ENCODE measurements around the gene NEO1.
"Not testable (repeated sequence)": the region's sequence is repeated elsewhere in the genome, so short reads cannot be mapped to it uniquely, and the experiment has no call there.

NEO1 gene

GRCh38 chr15:73258271-73259108 lies 206.2 kb downstream of the NEO1 start:
- no peak for DNase-seq (ENCODE audit: low read depth in 2 of 2)

DNA sequence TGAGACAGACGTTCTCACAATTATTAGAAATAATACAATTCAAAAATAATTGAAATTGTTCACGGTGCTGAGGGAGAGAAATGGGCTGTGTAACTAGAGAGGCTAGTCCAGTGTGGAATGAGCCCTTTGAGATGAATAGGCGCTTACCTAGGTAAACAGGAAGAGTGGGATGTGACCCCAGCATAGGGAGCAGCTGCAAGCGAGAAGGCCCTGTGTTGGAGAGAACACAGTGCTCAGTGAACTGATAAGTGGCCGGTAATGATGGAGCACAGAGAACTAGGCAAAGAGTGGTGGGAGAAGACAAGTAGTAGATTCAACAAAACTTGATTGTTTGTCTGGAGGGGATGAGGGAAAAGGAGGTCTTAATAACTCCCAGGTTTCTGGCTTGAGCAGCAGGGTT lies 212.6 kb downstream of the NEO1 start:
- DNase-seq (ENCODE audit: low read depth in 2 of 2): no peak

GRCh38 chr15:73265536-73266153 lies 213.4 kb downstream of the NEO1 start:
- peak in 1 of 2 donors; percentile 26 for DNase-seq (ENCODE audit: low read depth in 2 of 2)

DNA sequence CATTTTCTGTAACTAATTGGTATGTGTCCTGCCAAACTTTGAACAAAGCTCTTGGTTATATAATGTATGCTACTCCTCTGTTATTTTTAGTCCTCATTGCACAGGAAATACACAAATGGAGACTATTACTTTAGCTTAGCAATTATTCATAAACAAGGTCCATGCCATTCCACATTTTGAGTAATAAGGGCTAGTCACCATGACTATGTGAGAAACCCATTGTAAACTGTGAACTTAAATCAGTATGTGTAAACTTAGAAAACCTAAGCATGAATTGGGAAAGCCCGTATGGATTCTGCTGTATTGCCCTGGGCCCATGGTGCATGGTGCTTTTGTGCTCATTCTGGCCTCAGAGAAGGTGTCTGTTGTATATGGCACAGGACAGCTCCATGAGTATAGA lies 216.2 kb downstream of the NEO1 start:
- DNase-seq (ENCODE audit: low read depth in 2 of 2): no peak

DNA sequence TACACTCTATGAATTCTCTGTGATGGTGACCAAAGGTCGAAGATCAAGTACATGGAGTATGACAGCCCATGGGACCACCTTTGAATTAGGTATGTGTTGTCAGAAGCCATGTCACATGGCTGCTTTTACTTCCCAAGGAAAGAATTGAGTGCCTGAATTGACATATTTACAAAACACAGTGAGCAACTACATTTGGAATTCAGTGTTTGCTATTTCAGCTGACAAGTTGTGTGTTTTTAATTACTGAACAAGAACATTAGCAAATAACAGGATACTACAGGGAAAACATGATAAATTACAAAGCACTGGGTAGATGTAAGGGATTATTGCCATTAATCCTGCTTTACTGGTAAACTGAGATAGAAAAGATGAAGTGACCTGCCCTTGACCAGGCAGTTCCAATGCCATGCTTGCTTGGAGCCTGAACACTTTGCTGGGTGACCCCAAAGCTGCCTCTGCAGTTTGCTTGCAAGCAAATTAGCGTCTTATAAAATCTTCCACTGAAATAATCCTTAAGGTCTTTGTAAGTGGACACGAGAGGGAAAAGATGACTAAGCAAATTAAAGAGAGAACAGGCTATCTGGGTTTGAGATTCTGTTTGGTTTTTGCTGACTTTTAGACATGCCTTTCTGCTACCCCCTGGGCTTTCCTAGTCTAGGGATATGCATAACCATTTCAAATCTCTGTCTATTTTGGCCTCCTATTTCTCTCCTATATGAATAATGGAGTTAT lies 218.3 kb downstream of the NEO1 start:
- DNase-seq (ENCODE audit: low read depth in 2 of 2): no peak

DNA sequence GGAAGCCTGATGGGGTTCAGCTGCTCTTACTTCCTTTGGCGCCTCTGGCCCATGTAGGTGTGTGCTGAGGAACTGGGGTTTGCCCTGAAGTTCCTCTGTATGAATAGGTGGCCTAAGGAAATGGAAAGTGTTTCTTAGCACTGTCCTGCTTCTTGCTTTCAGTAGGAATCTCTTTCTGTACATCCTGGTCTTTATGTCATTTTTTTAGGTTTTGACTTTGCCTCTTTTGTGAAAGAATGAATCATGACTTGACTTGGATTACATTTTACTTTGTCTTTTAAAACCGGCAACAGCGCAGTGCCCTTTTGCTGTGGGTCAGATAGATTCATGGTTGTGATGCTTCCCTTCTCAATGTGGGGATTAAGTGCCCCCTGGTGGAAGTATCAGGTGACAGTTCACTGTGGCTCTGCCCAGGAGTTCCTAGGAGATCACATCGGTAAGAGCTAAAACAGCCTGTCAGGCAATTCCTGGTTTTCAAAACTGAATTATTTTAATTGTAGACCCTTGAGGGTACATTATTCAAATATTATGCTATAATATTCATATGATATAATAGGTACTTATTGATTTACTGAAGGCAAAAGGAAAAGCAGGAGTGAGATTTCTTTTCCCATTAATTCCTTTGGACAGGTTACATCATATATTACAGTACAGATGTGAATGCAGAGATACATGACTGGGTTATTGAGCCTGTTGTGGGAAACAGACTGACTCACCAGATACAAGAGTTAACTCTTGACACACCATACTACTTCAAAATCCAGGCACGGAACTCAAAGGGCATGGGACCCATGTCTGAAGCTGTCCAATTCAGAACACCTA lies 221.1 kb downstream of the NEO1 start:
- DNase-seq (ENCODE audit: low read depth in 2 of 2): peak in 1 of 2 donors; percentile 5

GRCh38 chr15:73275862-73276261 lies 223.6 kb downstream of the NEO1 start:
- DNase-seq (ENCODE audit: low read depth in 2 of 2): no peak

DNA sequence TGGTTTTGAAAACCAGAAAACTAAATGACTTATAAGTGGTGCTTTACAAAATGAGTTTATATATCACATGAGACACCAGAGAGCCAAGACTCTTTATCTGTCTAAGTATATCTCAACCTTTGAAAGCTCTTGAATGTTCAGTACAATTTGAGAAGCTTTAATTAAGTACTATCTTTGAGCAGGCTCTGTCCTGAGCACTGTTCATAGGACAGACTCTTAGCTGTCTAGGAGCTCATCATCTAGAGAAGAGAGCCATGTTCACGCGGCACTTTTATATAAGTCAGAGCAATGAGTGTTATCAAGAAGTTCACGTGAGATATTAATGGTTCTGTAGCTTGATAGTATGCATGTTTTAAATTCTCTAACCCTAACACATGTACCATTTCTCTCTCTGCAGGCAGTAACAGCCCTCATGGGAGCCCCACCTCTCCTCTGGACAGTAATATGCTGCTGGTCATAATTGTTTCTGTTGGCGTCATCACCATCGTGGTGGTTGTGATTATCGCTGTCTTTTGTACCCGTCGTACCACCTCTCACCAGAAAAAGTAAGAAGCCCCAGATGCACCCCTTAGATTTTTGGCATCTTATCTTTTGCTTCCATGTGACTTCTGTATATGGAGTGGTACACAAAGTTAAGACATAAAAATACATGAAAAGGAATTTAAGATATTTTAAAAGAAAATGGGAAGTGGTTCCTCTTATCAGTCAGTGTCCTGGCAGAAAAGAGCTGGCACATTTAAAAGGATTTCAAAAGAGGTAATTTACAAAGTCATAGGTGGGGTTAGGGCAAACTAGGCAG lies 230.5 kb downstream of the NEO1 start:
- DNase-seq (ENCODE audit: low read depth in 2 of 2): no peak

GRCh38 chr15:73283366-73283962 lies 231.2 kb downstream of the NEO1 start:
- no peak for DNase-seq (ENCODE audit: low read depth in 2 of 2)

DNA sequence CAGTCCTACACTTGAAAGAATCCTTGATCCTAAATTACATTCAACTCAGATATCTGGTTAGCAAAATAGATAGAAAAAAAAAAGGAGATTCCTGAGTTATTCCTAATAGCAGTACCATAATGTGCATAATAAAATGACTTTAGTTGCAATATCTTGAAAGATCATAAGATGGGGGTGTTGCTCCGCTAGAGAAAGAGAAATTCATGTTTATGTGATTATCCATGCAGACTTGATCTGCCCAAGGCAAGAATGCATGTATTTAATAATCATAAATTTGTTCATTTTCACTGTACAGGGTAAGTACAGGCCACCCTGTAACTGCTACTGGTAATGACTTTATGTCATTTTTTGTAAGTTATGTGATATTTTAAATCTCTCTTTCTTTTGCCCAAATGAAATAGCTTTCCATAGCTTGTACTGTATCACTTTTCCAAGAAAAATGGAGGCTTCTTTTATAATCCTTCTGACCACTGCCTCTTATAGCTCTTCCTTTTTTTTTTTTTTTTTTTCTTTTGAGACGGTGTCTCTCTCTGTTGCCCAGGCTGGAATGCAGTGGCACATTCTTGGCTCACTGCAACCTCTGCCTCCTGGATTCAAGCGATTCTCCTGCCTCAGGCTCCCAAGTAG lies 231.9 kb downstream of the NEO1 start:
- no peak for DNase-seq (ENCODE audit: low read depth in 2 of 2)

DNA sequence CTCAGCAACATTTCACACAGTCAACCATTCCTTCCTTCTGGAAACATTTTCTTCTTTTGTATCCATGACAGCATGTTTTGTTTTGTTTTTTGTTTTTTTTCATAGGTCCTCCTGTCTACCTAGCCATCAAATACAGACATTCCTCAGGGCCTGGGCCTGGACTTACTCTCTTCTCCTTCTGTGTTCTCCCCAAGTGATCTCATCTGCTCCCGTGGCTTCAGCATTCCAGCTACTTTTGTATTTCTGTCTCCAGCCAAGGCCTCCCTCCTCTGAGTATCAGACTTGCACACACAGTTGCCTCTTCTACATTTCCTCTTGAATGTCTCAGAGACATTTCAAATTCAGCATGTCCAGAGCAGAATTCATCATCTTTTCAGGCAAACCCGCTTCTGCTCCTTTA lies 234.0 kb downstream of the NEO1 start:
- DNase-seq (ENCODE audit: low read depth in 2 of 2): no peak

DNA sequence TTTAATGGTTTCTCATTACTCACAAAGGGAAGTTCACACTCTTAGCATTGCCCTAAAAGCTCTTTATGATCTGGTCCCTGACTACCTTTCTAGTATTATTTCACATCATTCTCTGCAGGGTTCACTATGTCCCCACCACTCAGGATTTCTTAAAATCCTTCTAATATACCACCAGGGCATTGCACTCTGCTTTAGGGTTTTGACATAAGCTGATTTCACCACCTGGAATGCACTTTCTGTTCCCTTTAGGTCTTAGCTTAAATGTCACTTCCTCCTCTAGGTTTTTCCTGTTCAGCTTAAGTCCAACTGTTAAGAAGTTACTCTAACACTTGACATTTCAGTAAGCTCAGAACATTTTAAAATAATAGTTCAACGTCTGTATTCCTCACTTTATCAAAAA lies 234.8 kb downstream of the NEO1 start:
- DNase-seq (ENCODE audit: low read depth in 2 of 2): no peak

DNA sequence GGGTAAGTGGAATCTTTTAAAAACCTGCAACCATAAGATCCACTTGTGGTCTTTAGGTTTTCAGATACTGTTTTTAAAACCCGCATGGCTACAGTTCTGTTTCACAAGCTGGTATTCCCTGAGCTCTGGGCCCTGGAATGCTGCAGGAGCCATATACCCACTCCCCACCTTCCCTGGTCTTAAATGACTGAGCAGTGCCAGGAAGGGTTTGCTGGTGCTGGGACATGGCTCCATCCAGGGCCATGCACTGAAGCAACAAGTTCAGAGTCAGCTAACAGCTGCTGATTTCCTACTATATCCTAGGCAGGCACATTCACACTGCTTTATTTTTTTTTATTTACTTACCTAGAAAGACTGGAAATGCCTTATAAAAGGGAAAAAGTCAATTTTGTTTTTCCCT lies 239.2 kb downstream of the NEO1 start:
- DNase-seq (ENCODE audit: low read depth in 2 of 2): no peak

DNA sequence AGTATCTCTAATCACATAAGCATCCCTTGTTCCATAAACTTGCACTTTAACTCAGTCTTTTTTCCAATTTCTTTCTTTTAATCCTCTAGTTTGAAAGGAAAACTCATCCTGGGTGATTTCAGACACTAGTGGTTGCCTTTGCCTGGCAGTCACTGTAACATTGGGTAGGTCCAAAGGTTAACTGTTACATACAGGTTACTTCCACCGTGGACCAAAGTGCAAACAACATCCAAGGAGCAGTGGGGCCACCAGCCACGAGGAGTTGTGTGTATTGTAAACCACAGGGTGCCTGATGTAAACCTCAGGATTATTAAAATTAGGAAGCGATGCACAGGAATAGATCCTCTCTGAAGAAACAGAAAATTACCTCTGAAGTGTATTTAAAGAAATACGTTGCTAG lies 241.5 kb downstream of the NEO1 start:
- DNase-seq (ENCODE audit: low read depth in 2 of 2): no peak

DNA sequence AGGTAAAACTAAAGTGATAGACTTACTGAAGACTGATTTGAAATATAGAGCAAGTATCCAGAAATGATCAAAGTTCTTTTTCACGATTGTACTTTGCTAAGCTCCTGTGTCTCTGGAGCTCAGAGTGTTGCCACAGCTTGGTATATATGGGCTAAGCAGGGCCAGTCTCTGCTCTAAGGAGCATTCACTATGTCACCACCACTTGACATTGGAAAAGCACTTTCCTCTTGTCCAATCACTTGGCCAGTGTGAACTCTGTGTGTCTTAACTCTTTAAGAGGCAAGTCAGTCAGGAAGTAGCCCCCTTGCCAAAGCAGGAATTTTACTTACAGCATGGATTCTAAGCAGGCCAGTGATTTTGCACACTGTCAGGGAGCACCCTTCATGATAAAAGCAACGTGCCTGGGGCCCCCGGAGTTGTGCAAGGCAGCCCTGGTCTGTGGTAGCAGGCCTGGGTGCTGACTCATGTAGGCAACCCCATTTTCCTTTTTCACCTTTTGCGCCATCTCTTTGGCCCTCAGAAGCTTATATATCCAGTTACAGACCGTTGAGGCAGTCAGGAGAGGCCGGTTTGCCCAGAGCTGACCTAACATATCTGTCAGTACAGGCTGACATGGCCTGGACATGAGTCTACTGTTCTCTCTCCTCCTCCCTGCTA lies 243.5 kb downstream of the NEO1 start:
- DNase-seq (ENCODE audit: low read depth in 2 of 2): no peak

DNA sequence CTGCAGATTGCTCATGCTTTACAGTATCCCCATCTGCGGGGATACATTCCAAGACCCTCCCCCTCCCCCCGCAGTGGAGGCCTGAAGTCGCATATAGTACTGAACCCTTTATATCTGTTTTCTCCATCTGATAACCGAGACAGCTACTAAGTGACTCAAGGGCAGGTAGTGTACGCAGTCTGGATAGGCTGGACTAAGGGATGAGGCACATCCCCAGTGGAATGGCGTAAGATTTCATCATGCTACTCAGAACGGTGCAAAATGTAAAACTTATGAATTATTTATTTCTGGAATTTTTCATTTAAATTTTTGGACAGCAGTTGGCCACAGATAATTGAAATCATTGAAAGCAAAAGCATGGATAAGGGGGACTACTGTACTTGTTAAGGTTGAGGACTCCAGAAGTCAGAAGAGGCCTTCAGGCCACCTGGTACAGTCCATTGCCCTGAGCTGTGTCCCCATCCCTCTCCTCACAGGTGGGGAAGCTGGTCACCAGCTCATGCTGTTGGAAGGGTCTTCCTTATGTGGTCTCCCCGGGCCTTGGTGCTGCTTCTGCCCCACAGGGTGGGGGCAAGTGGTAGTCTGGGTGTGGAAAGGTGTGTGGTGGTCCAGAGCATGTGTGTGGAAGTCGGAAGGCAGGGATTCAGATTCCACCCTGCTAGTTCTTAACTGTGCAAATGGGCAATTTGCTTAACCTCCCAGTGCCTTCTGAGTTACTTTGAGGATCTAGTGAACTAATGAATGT lies 244.5 kb downstream of the NEO1 start:
- DNase-seq (ENCODE audit: low read depth in 2 of 2): no peak

- no peak for DNase-seq (ENCODE audit: low read depth in 2 of 2)
These were observed 246.4 kb downstream of the NEO1 start for GRCh38 chr15:73298522-73299245.

DNA sequence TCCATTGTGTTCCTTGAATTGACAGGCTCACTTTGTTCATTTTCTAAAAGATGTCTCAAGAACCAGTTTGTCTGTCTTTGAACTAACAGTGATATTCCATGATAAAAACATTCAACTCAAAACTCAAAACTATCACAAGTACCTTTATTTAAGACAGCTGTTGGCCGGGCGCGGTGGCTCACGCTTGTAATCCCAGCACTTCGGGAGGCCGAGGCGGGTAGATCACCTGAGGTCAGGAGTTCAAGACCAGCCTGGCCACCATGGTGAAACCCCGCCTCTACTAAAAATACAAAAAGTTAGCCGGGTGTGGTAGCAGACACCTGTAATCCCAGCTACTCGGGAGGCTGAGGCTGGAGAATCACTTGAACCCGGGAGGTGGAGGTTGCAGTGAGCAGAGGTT lies 248.0 kb downstream of the NEO1 start:
- DNase-seq (ENCODE audit: low read depth in 2 of 2): not testable (repeated sequence)
